NCI-H524 (cell line): Measurements from ENCODE around the gene TLCD4.
"Not testable (repeated sequence)": the region's sequence is repeated elsewhere in the genome, so short reads cannot be mapped to it uniquely, and the experiment has no call there.

Experiments used
- DNase-seq, 2 experiments: peaks; one replicate each; lab custom pipeline; 2025; lab: John Stamatoyannopoulos, UW

Gene TLCD4

DNA sequence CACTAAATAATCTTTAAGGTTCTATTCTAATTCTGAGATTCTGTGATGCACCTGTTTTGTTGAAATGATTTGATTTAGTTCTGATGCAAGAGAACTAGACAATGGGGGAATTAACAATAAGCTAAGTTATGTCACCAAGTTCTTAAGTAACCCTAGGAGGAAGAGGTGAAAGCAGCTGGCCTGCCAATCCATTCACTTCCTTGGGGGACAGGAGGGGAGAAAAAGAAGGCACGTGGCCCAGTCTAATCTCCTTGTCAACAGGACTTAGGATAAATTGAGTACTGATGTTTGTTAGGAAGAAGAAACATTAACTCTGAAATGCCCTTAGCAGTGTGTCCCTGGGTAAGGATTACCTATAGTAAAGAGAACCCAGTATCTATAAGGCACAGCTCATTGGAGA, 36.9 kb downstream of the TLCD4 start:
- DNase-seq = peak in 1 of 2 experiments; percentile 58

DNA sequence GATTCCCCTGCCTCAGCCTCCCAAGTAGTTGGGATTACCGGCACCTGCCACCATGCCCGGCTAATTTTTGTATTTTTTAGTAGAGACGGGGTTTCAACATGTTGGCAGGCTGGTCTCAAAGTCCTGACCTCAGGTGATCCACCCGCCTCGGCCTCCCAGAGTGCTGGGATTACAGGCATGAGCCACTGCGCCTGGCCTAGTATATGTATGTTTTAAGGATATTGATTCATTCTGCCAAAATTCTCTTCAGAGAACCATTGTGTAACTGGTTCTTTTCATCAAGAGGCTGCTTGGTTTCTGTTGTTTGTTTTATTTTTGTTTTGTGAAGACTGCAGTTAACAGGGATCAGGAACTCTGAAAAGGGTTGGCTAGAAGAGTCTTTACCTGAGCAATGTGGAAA, 48.4 kb downstream of the TLCD4 start:
- DNase-seq = not testable (repeated sequence)
